ENCODE data around the gene ASB5.
A peak's percentile ranks its signal among the peaks of the same experiment; 100 is the strongest.

The ASB5 gene

GRCh38 chr4:176268963-176269362 lies at the start of gene ASB5:
Gene ASB5, minus strand, starts transcription at chr4:176269222. Its CDS starts 114 bp downstream, at chr4:176269108.
- no peak for TF ChIP-seq CTCF (conservative IDR thresholded peaks at IDR 0.05; ENCODE audit: control insufficient read depth, insufficient read depth, low read depth, low read length)
- H3K4me3 ChIP-seq (ENCODE audit: control insufficient read depth, low read depth, low read length), result no peak within 1 kb of the TSS
- no peak for DNase-seq (ENCODE audit: low read depth)

- DNase-seq (ENCODE audit: low read depth), result peak; percentile 29
- no peak for TF ChIP-seq CTCF (conservative IDR thresholded peaks at IDR 0.05; ENCODE audit: control insufficient read depth, insufficient read depth, low read depth, low read length)
- H3K4me3 ChIP-seq (ENCODE audit: control insufficient read depth, low read depth, low read length), result no peak overlapping the region
Measured at GRCh38 chr4:176313596-176314336, 44.7 kb upstream of the ASB5 start.

- H3K4me3 ChIP-seq (ENCODE audit: control insufficient read depth, low read depth, low read length), result no peak overlapping the region
- DNase-seq (ENCODE audit: low read depth), result peak; percentile 23
- TF ChIP-seq CTCF (conservative IDR thresholded peaks at IDR 0.05; ENCODE audit: control insufficient read depth, insufficient read depth, low read depth, low read length), result no peak
Measured at GRCh38 chr4:176309772-176310171, 40.8 kb upstream of the ASB5 start.

GRCh38 chr4:176309046-176309445 lies 40.0 kb upstream of the ASB5 start:
- DNase-seq (ENCODE audit: low read depth), result no peak
- no peak for TF ChIP-seq CTCF (conservative IDR thresholded peaks at IDR 0.05; ENCODE audit: control insufficient read depth, insufficient read depth, low read depth, low read length)
- no peak overlapping the region for H3K4me3 ChIP-seq (ENCODE audit: control insufficient read depth, low read depth, low read length)

- no peak overlapping the region for H3K4me3 ChIP-seq (ENCODE audit: control insufficient read depth, low read depth, low read length)
- DNase-seq (ENCODE audit: low read depth), result no peak
- TF ChIP-seq CTCF (conservative IDR thresholded peaks at IDR 0.05; ENCODE audit: control insufficient read depth, insufficient read depth, low read depth, low read length), result no peak
Measured at GRCh38 chr4:176308441-176308840, 39.4 kb upstream of the ASB5 start.

- DNase-seq (ENCODE audit: low read depth), result no peak
- no peak for TF ChIP-seq CTCF (conservative IDR thresholded peaks at IDR 0.05; ENCODE audit: control insufficient read depth, insufficient read depth, low read depth, low read length)
Measured at GRCh38 chr4:176307666-176307930, 38.6 kb upstream of the ASB5 start.

More at GRCh38 chr4:176307666-176307930, 38.6 kb upstream of the ASB5 start:
- H3K4me3 ChIP-seq (ENCODE audit: control insufficient read depth, low read depth, low read length), result no peak overlapping the region

Data from fibroblast of mammary gland (primary cell).